Cardiac septum (tissue), 1 donor: Measurements from ENCODE around the gene PARD3. TPM values are rescaled to one million over a fixed set of nuclear protein-coding genes. Genes with fewer than 3 reads are reported as not detected.
A peak's percentile ranks its signal among the peaks of the same experiment; 100 is the strongest.
"Not testable (repeated sequence)": the region's sequence is repeated elsewhere in the genome, so short reads cannot be mapped to it uniquely, and the experiment has no call there.

Experiments used
- DNase-seq: peaks from one replicate; pipeline ENCODE4 v3.0.0-alpha.2; 2020; ENCODE audit warnings: low spot score
- intact Hi-C: fragments of 100-400 bp; cut with DNase I; formaldehyde crosslinking; loops from one replicate; pipeline ENCODE4 v1.14.0; 2022
- total RNA-seq: library from RNA; stranded (reverse); fragmentation: NEBNext Ultra II Directional; extraction: Animal tissue kit (Norgen Biotek cat#: 25700); gene quantifications from one replicate; pipeline ENCODE4 v1.2.1, GENCODE V29; 2021
- donor health status: DM: no; HTN: no; CAD: no.

PARD3 gene
- total RNA-seq, 1 donor from 2014 or later, result 36.7 TPM

DNA sequence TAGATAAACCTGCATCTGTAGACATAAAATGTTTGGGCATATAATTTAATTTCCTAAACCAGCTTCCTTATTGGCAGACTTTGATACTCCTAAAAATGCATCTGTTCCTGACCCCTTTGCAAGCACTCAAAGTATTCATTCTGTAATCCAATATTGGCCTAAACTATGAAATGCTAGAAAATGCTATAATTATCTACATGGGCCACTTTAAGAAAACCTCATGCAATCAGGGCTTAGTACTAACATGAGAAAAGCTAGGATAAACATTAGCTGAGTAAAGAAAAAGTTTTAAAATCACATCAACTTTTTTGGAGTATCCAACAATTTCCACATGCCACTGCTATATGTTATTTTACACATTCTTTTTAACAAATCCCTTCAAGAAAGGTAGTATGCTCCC, 57.2 kb downstream of the PARD3 start:
- no peak for DNase-seq
- intact Hi-C loops, result no loop called here

DNA sequence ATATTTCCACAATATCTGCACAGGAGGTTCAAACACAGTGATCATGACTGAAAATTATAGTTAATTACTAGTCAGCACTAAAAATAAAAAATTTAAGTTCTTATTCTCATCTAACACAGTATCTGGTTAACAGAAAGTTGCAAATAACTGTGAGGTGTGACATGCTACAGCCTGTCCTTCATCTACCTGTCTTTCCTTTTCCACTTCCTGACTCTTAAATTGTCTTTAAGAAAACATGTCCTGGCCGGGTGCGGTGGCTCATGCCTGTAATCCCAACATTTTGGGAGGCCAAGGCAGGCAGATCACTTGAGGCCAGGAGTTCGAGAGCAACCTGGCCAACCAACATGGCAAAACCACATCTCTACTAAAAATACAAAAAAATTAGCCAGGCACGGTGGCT, 57.9 kb downstream of the PARD3 start:
- intact Hi-C loops, DNase-seq: not testable (repeated sequence)

DNA sequence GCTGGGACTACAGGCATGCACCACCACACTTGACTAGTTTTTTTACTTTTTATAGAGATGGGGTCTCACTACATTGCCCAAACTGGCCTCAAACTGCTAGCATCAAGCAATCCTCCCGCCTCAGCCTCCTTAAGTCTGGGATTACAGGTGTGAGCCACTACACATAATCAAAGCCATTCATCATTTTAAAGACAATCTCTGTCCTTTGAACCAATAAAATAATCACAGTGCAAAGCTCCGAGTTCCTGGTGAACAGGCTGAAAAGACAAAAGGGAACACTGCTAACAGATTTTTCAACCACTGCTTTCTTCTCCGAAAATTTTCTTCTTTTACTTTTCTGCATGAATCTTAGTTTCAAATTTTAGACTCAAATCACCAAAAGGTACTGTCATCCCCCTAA, 58.5 kb downstream of the PARD3 start:
- intact Hi-C loops, result no loop called here

DNA sequence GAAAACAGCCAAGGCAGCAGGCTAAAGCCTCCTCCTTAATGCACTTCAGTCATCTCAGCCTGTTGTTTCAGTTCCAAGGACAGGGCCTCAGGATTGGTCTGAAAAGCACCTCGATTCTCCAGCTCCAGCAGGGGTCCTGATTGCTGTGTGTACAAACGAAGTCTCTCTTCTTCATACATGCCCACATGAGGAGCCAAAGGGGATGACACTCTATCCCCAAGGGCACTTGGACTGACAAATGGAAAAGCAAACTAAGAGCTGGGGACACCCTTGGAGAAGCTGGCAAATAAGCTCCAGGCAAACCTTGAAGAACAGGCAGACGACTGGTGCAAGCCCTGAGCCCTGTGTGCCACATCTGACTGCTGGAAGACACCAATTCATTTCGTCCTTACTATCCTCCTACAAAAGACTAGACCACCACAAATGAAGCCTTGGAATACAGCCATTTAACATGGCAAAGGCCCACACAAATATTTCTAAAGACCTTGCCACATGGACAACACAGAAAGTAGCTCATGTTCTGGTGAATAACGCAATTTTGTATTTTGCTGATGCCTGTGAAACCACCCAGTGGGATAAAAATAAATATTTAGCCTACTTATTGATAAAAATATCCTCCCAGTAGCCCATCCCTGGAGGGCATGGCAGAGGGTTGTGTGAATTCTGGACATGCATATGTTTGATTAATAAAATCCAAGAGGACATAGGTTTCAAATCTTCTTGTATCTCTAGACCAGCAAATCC, 61.9 kb downstream of the PARD3 start:
- no peak for DNase-seq
- intact Hi-C loops, result no loop called here

More for the DNA sequence above, 58.5 kb downstream of the PARD3 start:
- DNase-seq, result no peak

DNA sequence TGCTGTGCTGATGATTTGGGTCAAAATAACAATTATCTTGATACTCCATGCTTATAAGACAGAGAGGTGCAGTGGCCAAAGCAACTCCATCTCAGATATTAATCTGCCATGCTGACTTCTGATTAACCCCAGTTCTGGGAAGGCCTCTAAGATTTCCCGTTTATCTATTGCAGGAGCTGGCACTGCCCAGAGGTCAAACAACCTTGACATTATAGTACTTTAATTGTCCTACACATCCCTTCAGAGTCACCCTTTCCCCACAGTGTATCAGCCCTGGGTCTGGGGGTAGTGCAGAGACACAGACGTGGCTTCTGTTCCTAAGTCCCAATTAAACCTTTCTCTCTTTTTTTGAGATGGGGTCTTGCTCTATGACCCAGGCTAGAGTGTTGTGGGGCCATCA, 63.8 kb downstream of the PARD3 start:
- intact Hi-C loops, result no loop called here
- DNase-seq, result no peak

DNA sequence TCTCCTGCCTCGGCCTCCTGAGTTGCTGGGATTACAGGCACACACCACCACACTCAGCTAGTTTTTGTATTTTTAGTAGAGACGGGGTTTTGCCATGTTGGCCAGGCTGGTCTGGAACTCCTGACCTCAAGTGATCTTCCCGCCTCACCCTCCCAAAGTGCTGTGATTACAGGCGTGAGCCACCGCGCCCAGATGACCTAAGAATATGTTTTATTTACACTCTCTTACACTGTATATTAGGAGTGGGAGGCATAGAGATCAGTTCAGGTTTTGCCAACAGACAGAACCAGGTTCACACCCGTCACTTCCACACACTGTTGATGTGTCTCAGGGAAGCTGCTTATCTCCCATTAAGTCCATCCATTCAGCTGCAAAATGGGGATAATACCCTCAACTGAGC, 64.3 kb downstream of the PARD3 start:
- intact Hi-C loops, DNase-seq: not testable (repeated sequence)

DNA sequence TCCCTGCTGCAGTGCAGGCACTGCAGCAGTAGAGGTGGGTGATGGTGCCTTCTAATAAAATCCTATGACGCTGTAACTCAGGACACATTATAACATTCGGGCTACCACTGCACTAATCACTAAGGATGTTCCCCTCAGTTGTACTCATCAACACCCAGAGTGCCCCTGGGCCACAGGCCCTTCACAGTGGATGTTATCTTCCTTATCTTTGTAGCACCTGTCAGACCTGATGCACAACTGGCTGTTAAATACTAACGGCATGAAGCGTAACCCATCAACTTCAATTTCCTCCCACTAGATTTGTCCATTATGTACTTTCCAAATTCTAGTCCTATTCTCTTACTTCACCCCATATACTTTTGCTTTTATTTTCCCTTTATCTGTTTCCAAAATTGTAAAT, 66.3 kb downstream of the PARD3 start:
- intact Hi-C loops, result no loop called here
- DNase-seq, result no peak

DNA sequence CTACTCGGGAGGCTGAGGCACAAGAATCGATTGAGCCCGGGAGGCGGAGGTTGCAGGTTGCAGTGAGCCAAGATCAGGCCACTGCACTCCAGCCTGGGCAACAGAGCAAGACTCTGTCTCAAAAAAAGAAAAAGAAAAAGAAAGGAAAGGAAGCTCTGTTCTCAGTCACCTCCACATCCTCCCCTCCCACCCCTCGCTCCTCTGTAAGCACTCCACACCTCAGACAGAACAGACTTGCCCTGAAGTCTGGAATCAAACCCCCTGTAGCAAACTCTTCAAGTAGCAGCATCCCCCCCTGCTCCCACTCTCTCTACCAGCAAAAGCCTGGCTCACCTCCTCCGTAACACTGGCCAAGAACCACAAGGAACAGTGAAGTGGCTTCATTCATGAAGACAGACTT, 66.7 kb downstream of the PARD3 start:
- intact Hi-C loops, result no loop called here
- DNase-seq, result no peak

DNA sequence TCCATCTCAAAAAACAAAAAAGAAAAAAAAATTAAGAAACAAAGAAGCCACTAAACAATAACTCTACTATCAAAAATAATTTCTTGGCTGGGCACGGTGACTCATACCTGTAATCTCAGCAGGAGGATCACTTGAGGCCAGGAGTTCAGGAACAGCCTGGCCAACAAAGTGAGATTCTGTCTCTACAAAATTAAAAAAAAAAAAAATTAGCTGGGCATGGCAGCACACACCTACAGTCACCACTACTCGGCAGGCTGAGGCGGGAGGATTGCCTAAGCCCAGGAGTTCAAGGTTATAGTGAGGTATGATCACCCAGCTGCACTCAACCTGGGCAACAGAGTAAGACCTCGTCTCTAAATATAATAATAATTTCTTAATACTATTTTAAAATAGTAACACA, 69.0 kb downstream of the PARD3 start:
- intact Hi-C loops, result no loop called here
- DNase-seq, result no peak

DNA sequence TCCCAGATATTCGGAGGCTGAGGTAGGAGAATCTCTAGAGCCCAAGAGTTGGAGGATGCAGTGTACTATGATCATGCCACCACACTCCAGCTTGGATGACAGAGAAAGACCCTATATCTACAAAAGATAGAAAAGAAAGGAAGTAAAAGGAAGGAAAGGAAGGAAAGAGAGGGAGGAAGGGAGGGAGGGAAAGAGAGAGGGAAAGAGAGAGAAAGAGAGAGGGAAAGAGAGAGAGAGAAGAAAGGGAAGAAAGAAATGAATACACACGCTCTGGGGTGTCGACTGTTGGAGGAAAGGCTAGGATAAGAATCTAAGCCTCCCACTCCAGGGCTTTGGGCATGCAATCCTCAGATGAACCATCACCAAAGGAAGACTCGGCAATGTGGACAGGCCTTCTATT, 69.9 kb downstream of the PARD3 start:
- no peak for DNase-seq
- intact Hi-C loops, result no loop called here

DNA sequence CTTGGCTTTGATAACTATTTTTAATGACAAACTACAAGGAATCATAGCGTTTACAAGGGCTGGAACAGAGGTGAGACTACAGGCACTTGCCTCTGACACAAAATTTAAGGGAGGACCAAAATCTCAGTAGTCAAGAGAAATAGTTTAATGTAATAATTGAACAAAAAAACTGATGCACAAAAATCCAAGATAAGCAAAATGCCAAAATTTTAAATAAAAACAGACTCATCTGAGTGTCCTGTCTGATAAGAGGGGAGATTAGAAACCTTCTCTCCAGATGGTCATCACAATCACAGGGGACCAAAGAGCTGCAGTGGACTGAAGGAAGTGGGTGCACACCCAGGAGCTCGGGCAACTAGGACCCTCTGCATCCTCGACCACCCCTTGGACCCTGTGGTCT, 70.5 kb downstream of the PARD3 start:
- intact Hi-C loops, result no loop called here
- DNase-seq, result no peak

DNA sequence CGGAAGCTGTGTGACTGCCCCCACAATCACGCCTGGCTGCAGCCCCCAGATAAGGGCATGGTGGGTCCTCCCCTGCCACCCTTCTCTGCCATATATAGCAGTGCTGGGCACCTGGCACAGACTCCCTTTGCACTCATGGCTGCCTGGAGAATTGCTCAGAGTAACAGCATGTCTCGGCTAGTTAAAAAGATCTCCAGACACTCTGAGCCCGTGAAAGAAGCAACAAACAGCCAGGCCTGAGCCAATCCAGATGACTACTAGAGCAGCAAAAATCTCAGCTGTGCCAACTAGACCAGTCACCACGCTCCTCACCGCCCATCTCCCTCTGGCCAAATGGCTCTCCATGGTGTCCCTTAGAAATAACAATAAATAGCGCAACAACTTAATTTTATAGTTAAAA, 71.3 kb downstream of the PARD3 start:
- peak; percentile 82 for DNase-seq
- intact Hi-C loops, result no loop called here

DNA sequence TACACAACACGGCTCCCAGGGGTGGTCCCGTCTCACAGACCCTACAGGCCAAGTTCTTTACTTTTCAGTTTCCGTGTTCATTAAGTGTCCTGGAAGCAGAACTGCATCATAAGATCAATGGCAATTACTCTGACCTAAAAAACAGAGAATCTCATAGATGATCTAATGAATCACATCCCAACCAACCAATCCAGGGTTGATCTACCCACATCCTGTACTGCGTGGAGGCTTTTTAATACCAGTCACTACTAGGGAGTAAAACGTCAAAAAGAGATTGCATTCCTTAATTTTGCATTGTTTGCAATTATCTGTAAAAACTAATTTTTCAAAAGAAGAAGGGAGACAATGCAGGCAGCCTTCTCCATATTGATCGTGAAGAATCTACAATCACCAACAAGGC, 72.6 kb downstream of the PARD3 start:
- intact Hi-C loops, result no loop called here

DNA sequence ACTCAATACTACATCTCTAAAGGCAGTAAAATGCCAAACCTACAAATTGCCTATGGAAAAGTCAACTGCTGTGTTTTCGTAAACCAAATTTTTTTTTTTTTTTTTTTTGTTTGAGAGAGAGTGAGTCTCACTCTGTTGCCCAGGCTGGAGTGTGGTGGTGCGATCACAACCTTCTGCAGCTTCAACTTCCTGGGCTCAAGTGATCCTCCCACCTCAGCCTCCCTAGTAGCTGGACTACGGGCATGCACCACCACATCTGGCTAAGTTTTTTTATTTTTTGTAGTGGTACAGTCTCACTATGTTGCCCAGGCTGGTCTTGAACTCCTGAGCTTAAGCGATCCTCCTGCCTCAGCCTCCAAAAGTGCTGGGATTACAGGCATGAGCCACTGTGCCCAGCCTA, 74.0 kb downstream of the PARD3 start:
- intact Hi-C loops, DNase-seq: not testable (repeated sequence)

More for the DNA sequence above, 72.6 kb downstream of the PARD3 start:
- no peak for DNase-seq

DNA sequence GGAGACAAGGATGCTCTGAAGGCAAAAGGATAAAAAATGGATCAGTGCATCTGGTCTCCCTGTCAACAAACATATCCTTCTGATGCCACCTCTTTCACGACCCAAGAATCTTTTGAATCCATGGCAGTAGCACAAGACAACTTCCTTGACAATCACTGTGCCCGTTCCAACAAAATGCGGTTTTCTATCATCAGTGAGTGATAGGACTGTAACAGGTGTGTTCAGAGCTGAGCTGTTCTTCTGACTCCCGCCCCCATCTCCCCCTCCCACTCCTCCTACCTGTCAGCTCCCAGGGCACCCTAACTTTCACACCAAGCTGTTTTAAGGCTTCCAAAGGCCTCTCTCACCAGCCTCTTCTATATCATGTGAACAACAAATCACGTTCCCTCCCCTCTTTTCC, 74.8 kb downstream of the PARD3 start:
- DNase-seq, result no peak
- intact Hi-C loops, result no loop called here

DNA sequence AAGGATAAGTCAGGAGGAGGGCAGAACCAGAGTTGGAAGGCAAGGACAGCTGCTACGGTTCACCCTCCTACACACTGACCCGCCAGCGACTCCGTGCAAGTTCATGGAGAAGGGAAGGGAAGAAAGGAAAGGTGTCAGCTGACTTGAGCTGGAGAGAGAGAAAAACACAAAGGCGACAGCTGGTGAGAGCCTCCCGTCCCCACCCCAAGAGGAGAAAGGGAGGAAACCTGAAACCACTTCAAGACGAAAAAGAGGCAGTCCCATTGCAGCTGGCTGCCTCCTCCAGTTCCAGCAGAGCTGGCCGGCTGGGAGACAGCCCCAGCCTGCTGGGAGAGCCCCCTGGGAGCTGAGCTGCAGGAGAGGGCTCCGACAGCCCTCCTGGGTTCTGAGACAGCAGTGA, 75.2 kb downstream of the PARD3 start:
- no peak for DNase-seq
- intact Hi-C loops, result no loop called here

DNA sequence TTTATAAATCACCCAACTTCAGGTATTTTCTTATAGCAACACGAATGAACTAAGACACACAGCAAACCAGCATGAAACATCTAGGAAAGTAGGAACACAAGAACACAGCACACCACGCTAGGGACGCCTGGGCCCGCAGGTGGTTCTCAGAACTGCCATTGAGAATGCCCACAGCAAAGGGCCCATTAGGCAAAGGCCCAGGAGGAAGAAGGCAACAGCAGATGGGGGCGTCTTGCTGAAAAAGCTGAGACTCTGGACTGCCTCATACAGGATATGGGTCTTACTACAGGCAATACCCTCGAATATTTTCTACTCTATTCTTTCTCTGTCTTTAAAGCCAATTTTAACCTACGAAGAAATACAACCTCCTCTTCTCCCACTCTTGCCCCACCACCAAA, 77.3 kb downstream of the PARD3 start:
- intact Hi-C loops, result no loop called here
- no peak for DNase-seq

DNA sequence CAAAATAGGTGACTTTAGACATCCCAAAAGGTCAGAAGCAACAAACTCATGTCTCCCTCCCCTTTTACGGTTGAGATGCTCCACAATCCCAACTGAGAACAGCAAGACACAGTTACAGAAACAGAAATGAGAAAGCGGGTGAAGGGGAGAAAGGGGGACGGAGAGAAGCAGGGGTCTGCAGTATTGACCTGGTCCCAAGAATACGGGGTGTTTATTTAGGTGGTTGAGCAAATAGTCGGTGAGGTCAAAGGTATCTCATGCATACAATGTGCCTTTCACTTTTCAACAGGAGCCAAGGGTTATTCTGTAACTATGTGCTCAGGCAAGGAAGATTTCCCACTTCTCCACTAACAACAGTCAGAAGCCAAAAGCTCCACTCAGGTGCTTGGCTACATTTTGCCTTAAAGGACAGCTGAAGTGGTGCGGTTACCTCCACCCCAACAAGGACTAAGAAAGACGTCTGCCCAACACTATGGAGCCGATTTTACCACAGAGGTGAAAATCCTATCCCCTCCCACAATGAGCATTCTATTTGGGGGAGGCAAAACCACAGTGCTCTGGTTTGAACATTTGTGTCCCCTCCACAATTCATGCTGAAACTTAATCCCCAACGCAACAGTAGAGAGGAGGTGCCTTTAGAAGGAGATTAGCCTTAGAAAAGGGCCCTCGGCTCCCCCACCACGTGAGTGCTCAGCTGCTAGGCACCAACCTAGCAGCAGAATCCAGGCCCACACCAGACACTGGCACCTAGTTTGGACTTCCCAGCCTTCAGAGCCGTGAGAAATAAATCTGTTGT, 77.9 kb downstream of the PARD3 start:
- no peak for DNase-seq
- intact Hi-C loops, result no loop called here

DNA sequence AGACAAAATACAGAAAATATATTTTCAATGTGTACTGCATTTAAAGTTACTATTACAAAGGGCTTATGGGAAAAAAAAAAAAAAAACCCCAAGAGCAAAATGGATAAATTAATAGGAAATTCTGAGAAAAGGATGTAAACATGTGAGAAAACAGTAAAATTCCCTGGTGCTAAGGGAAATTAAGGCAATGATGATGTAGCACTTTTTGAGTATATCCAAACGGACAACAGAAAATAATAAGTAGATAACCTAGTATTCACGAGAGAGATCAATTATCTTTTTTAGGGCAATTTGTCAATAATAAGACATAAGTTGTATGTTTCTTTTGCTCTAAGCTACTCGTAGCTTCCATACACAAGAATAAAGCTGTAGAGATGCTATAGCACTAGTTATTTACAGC, 80.2 kb downstream of the PARD3 start:
- DNase-seq, result no peak
- intact Hi-C loops, result no loop called here

DNA sequence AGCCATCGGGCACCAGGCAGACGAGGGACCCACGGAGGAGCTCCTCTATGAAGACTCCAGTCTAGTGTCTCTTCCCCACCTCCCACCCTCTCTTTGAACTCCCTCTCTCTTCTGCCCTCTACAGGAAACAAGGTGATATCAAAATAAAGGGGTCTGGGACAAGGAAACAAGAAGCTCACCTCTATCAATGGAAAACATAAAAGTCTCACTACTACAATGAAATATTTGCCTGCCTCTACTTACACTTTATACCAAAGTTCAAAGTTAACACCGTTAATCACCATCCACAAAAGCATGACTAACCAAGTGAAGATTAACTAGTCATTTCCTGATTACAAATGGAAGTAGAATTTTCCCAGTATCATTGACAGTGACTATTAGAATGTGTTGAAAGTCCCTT, 82.2 kb downstream of the PARD3 start:
- intact Hi-C loops, result no loop called here
- no peak for DNase-seq
